GM13977 (cell line): ENCODE data around the gene KLHL29.
A peak's percentile ranks its signal among the peaks of the same experiment; 100 is the strongest.

ENCODE experiments used
- DNase-seq: peaks from one replicate; pipeline ENCODE4 v3.0.0; 2012; ENCODE audit warnings: low spot score
- CTCF ChIP-seq: IDR thresholded peaks from 2 replicates; pipeline ENCODE4 v1.5.1; 2012; ENCODE audit warnings: mild to moderate bottlenecking, control low read depth; ENCODE audit not compliant: insufficient read depth; ENCODE audit errors: extremely low read depth, missing control alignments
- in situ Hi-C: fragments of 300-500 bp; cut with MboI; formaldehyde crosslinking; loops from one replicate; pipeline ENCODE4 v1.12.0; 2022; ENCODE audit warnings: low sequenced_read_pairs, low pct_unique_long_range_greater_than_20kb, mixed read lengths, inconsistent platforms; ENCODE audit not compliant: unreplicated experiment

KLHL29 gene

GRCh38 chr2:23620841-23621341 lies 235.9 kb downstream of the KLHL29 start:
- no peak for TF ChIP-seq CTCF
- in situ Hi-C loops = no loop called here
- no peak for DNase-seq

- DNase-seq = no peak
- in situ Hi-C loops = no loop called here
- TF ChIP-seq CTCF = no peak
These were observed 236.6 kb downstream of the KLHL29 start for GRCh38 chr2:23621616-23622015.

GRCh38 chr2:23622466-23622865 lies 237.5 kb downstream of the KLHL29 start:
- in situ Hi-C loops = no loop called here
- no peak for TF ChIP-seq CTCF
- DNase-seq = no peak

- in situ Hi-C loops = no loop called here
- no peak for DNase-seq
- no peak for TF ChIP-seq CTCF
These were observed 238.1 kb downstream of the KLHL29 start for GRCh38 chr2:23622966-23623675.

GRCh38 chr2:23624378-23624777 lies 239.4 kb downstream of the KLHL29 start:
- in situ Hi-C loops = no loop called here
- DNase-seq = peak; percentile 54

GRCh38 chr2:23624915-23625314 lies 239.9 kb downstream of the KLHL29 start:
- TF ChIP-seq CTCF = no peak
- no peak for DNase-seq

More at GRCh38 chr2:23624378-23624777, 239.4 kb downstream of the KLHL29 start:
- peak; percentile 50 for TF ChIP-seq CTCF

GRCh38 chr2:23625726-23626125 lies 240.7 kb downstream of the KLHL29 start:
- in situ Hi-C loops = no loop called here
- no peak for TF ChIP-seq CTCF
- no peak for DNase-seq

More at GRCh38 chr2:23624915-23625314, 239.9 kb downstream of the KLHL29 start:
- in situ Hi-C loops = no loop called here
